ENCODE data around the gene REPIN1. TPM values are rescaled to one million over a fixed set of nuclear protein-coding genes. Genes with fewer than 3 reads are reported as not detected.

Gene REPIN1
- total RNA-seq, 2 experiments from 2014 or later = 45.7 to 49.3 TPM

- intact Hi-C loops (cut with micrococcal nuclease) = no loop called here
- peaks cover 7% of the 10 kb centered on the region for H3K36me3 Mint-ChIP-seq (ENCODE audit: low read depth)
- H3K9me3 Mint-ChIP-seq = peaks cover 4% of the 10 kb centered on the region
- no peak overlapping the region for H3K27ac Mint-ChIP-seq
- no peak overlapping the region for H3K4me3 Mint-ChIP-seq
- H3K4me1 Mint-ChIP-seq (ENCODE audit: low read depth) = peaks cover 4% of the 10 kb centered on the region
- no peak for DNase-seq
- CTCF ChIA-PET = no interaction called here
- H3K27me3 Mint-ChIP-seq (ENCODE audit: low read depth) = peaks cover 21% of the 10 kb centered on the region
Measured at GRCh38 chr7:150340024-150340749, 28.4 kb upstream of the REPIN1 start.

GRCh38 chr7:150340875-150341262 lies 27.8 kb upstream of the REPIN1 start:
- H3K27me3 Mint-ChIP-seq (ENCODE audit: low read depth) = peaks cover 21% of the 10 kb centered on the region
- H3K36me3 Mint-ChIP-seq (ENCODE audit: low read depth) = peaks cover 7% of the 10 kb centered on the region
- intact Hi-C loops (cut with micrococcal nuclease) = no loop called here
- CTCF ChIA-PET = no interaction called here
- H3K9me3 Mint-ChIP-seq = peaks cover 4% of the 10 kb centered on the region
- H3K4me3 Mint-ChIP-seq = no peak overlapping the region
- no peak overlapping the region for H3K27ac Mint-ChIP-seq
- peaks cover 4% of the 10 kb centered on the region for H3K4me1 Mint-ChIP-seq (ENCODE audit: low read depth)
- no peak for DNase-seq

DNA sequence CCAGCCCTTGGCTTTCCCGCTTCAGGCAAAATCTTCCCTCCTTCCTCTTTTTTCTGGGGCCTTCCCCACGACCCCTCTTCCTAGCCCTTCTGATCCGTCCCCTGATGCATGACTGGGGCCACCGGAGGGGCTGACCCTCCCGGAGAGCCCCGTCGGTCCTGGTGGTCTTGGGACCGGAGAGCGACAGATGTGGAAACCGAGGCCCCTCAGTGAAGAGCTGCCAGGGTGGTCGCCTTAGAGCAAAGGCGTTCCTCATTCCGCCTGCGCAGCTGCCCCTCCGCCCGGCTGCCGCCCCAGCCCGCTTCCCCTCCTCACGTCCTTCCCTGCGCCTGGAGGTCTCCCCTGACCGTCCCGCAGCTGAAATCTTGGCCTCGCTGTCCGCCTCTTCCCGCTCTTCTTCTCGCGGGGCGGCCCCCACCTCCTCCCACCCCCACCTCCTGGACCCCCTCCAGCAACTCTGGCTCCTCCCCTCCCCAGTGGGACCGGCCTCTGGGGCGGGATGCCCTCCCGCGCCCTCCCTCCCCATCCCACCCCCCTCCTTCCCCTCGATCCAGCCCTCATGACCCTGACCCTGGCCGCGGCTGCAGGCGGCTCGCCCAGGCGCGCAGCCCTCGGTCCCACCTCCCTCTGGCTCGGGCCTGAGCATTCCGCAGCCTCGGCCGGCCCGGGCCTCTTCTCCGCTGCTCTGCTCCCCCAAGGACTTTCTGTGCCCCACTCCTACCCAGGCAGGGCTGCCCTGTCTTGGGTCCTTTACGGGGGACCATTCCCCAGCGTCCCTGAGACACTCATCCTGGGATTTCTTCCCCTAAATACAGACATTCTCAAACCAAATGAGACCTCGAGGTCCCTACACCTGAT lies 27.1 kb upstream of the REPIN1 start, which contains the start of gene RARRES2:
TSS of gene RARRES2 (minus strand) at position 367 of the 858 bp plus-strand sequence. CDS start 1,020 bp downstream, outside the sequence.
- no peak within 1 kb of the TSS for H3K4me3 Mint-ChIP-seq
- intact Hi-C loops (cut with micrococcal nuclease) = loop anchor here (2.0 kb wide), 1 partner anchor 15 kb away; no protein-coding TSS in a partner anchor
- CTCF ChIA-PET = no interaction called here

GRCh38 chr7:150342121-150342408 lies 26.6 kb upstream of the REPIN1 start:
- peaks cover 4% of the 10 kb centered on the region for H3K9me3 Mint-ChIP-seq
- intact Hi-C loops (cut with micrococcal nuclease) = loop anchor here (2.0 kb wide), 1 partner anchor 15 kb away; no protein-coding TSS in a partner anchor
- no peak overlapping the region for H3K27ac Mint-ChIP-seq
- peaks cover 7% of the 10 kb centered on the region for H3K36me3 Mint-ChIP-seq (ENCODE audit: low read depth)
- H3K27me3 Mint-ChIP-seq (ENCODE audit: low read depth) = peaks cover 23% of the 10 kb centered on the region
- peaks cover 4% of the 10 kb centered on the region for H3K4me1 Mint-ChIP-seq (ENCODE audit: low read depth)
- CTCF ChIA-PET = no interaction called here
- no peak overlapping the region for H3K4me3 Mint-ChIP-seq
- no peak for DNase-seq

More for the DNA sequence above, 27.1 kb upstream of the REPIN1 start, which contains the start of gene RARRES2:
- DNase-seq = no peak
- Mint-ChIP-seq H3K4me1 (ENCODE audit: low read depth) (peaks cover 4% of the 10 kb centered on the region), H3K9me3 (peaks cover 4% of the 10 kb centered on the region), H3K27me3 (ENCODE audit: low read depth) (peaks cover 23% of the 10 kb centered on the region), H3K36me3 (ENCODE audit: low read depth) (peaks cover 7% of the 10 kb centered on the region), H3K27ac (no peak within 1 kb of the TSS)

GRCh38 chr7:150343225-150343624 lies 25.4 kb upstream of the REPIN1 start:
- peaks cover 23% of the 10 kb centered on the region for H3K27me3 Mint-ChIP-seq (ENCODE audit: low read depth)
- H3K36me3 Mint-ChIP-seq (ENCODE audit: low read depth) = no peaks in the 10 kb centered on the region
- CTCF ChIA-PET = interaction anchor here (0.8 to 1.5 kb wide), 2 partner anchors 8 to 13 kb away, joined by 4 to 11 read pairs; no protein-coding TSS in a partner anchor
- no peak overlapping the region for H3K27ac Mint-ChIP-seq
- intact Hi-C loops (cut with micrococcal nuclease) = loop anchor here (2.0 kb wide), 1 partner anchor 16 kb away; no protein-coding TSS in a partner anchor
- peaks cover 4% of the 10 kb centered on the region for H3K9me3 Mint-ChIP-seq
- DNase-seq = no peak
- H3K4me1 Mint-ChIP-seq (ENCODE audit: low read depth) = peaks cover 4% of the 10 kb centered on the region
- no peak overlapping the region for H3K4me3 Mint-ChIP-seq

GRCh38 chr7:150344299-150344698 lies 24.3 kb upstream of the REPIN1 start:
- intact Hi-C loops (cut with micrococcal nuclease) = no loop called here
- no peak overlapping the region for H3K27ac Mint-ChIP-seq

DNA sequence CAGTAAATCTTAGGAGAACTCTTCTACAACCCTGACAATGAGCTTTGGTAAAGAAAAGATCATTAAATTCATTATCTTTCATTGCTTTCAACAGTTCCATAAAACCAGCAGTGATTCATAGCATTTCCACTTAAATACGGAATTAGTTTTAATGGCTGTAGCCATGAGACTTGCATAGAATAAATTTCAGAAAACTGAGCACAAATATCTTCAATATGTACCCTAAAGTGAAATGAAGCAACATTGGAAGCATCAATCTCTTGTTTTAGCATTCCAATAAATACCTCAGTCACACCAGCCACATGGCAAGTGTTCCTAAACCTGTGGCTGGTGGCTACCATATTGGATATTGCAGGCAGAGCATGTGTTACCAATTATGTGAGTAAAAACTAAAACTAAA lies 23.6 kb upstream of the REPIN1 start:
- H3K27ac Mint-ChIP-seq = no peak overlapping the region
- H3K4me3 Mint-ChIP-seq = no peak overlapping the region
- peaks cover 17% of the 10 kb centered on the region for H3K27me3 Mint-ChIP-seq (ENCODE audit: low read depth)
- peaks cover 4% of the 10 kb centered on the region for H3K4me1 Mint-ChIP-seq (ENCODE audit: low read depth)
- DNase-seq = no peak
- H3K9me3 Mint-ChIP-seq = peaks cover 4% of the 10 kb centered on the region
- CTCF ChIA-PET = no interaction called here
- H3K36me3 Mint-ChIP-seq (ENCODE audit: low read depth) = no peaks in the 10 kb centered on the region
- intact Hi-C loops (cut with micrococcal nuclease) = no loop called here

More at GRCh38 chr7:150344299-150344698, 24.3 kb upstream of the REPIN1 start:
- DNase-seq = no peak
- no peak overlapping the region for H3K4me3 Mint-ChIP-seq
- H3K4me1 Mint-ChIP-seq (ENCODE audit: low read depth) = peaks cover 4% of the 10 kb centered on the region
- peaks cover 4% of the 10 kb centered on the region for H3K9me3 Mint-ChIP-seq
- peaks cover 21% of the 10 kb centered on the region for H3K27me3 Mint-ChIP-seq (ENCODE audit: low read depth)
- CTCF ChIA-PET = interaction anchor here (0.8 to 1.5 kb wide), 2 partner anchors 9 to 12 kb away, joined by 4 to 11 read pairs; no protein-coding TSS in a partner anchor
- H3K36me3 Mint-ChIP-seq (ENCODE audit: low read depth) = no peaks in the 10 kb centered on the region

DNA sequence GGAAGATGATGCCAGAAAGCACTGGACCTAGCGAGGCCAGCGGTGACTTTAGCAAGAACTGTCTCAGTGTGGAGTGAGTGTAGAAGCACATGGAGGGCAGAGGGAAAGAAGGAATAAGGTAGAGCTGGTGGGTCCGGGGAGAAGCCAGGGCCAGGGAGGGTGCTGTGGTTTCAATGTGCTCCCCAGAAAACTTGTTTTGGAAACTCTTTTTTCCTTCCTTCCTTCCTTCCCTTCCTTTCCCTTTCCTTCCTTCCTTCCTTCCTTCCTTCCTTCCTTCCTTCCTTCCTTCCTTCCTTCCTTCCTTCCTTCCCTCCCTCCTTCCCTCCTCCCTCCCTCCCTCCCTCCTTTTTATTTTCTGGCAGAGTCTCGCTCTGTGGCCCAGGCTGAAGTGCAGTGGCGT lies 21.7 kb upstream of the REPIN1 start:
- Mint-ChIP-seq H3K4me1 (ENCODE audit: low read depth) (peaks cover 1% of the 10 kb centered on the region), H3K27me3 (ENCODE audit: low read depth) (peaks cover 9% of the 10 kb centered on the region), H3K4me3 (no peak overlapping the region), H3K9me3 (peaks cover 4% of the 10 kb centered on the region), H3K27ac (no peak overlapping the region), H3K36me3 (ENCODE audit: low read depth) (no peaks in the 10 kb centered on the region)
- DNase-seq = no peak
- CTCF ChIA-PET = interaction anchor here (1.6 kb wide), 1 partner anchor 10 kb away, joined by 10 read pairs; no protein-coding TSS in a partner anchor
- intact Hi-C loops (cut with micrococcal nuclease) = no loop called here

GRCh38 chr7:150351587-150352194 lies 16.9 kb upstream of the REPIN1 start:
- DNase-seq = no peak
- intact Hi-C loops (cut with micrococcal nuclease) = no loop called here
- Mint-ChIP-seq H3K27ac (no peak overlapping the region), H3K4me3 (no peak overlapping the region), H3K4me1 (ENCODE audit: low read depth) (peaks cover 8% of the 10 kb centered on the region), H3K9me3 (no peaks in the 10 kb centered on the region), H3K27me3 (ENCODE audit: low read depth) (no peaks in the 10 kb centered on the region), H3K36me3 (ENCODE audit: low read depth) (no peaks in the 10 kb centered on the region)
- CTCF ChIA-PET = interaction anchor here (0.6 to 1.1 kb wide), 3 partner anchors 70 to 1158 kb away, joined by 3 to 6 read pairs (median 4); no protein-coding TSS in a partner anchor

- H3K9me3 Mint-ChIP-seq = no peaks in the 10 kb centered on the region
- no peaks in the 10 kb centered on the region for H3K36me3 Mint-ChIP-seq (ENCODE audit: low read depth)
- no peak for DNase-seq
- H3K27me3 Mint-ChIP-seq (ENCODE audit: low read depth) = no peaks in the 10 kb centered on the region
- CTCF ChIA-PET = interaction anchor here (0.6 to 4.7 kb wide), 21 partner anchors 9 to 521 kb away, joined by 3 to 22 read pairs (median 4); partner anchors contain the start of gene REPIN1
- no peak overlapping the region for H3K4me3 Mint-ChIP-seq
- H3K4me1 Mint-ChIP-seq (ENCODE audit: low read depth) = peaks cover 40% of the 10 kb centered on the region
- H3K27ac Mint-ChIP-seq = no peak overlapping the region
- intact Hi-C loops (cut with micrococcal nuclease) = loop anchor here (1.0 to 5.0 kb wide), 5 partner anchors 33 to 483 kb away; partner anchors contain the start of genes ACTR3C, ATP6V0E2 and LRRC61
Measured at GRCh38 chr7:150355666-150356059, 13.0 kb upstream of the REPIN1 start.

DNA sequence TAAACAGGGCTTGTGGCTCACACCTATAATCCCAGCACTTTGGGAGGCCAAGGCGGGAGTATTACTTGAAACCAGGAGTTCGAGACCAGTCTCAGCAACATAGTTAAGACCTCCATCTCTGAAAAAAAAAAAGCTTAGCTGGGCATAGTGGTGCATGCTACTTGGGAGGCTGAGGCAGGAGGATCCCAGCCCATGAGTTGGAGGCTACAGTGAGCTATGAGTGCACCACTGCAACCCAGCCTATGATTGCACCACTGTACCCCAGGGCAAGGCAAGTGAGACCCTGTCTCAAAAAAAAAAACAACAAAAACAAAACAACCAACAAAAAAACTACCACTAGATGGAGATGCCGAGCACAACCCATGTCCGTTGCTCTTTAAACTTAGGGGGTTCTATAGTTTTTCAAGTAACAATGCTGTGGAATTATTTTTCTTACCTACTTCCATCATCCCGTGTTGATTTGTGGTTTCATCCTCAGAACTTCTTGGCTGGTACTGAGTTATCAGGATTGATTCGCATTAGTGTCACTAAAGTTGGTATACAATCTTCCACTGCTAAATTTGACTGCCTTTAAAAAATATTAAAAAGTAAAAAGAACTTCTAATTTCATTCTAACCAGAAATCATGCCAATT lies 12.2 kb upstream of the REPIN1 start:
- Mint-ChIP-seq H3K9me3 (no peaks in the 10 kb centered on the region), H3K27ac (no peak overlapping the region), H3K36me3 (ENCODE audit: low read depth) (no peaks in the 10 kb centered on the region), H3K4me3 (no peak overlapping the region), H3K4me1 (ENCODE audit: low read depth) (peaks cover 40% of the 10 kb centered on the region), H3K27me3 (ENCODE audit: low read depth) (no peaks in the 10 kb centered on the region)
- DNase-seq = peak; percentile 28
- intact Hi-C loops (cut with micrococcal nuclease) = loop anchor here (1.0 to 5.0 kb wide), 5 partner anchors 34 to 484 kb away; partner anchors contain the start of genes ACTR3C, ATP6V0E2 and LRRC61
- CTCF ChIA-PET = interaction anchor here (0.6 to 4.7 kb wide), 20 partner anchors 10 to 422 kb away, joined by 3 to 22 read pairs (median 4); partner anchors contain the start of gene REPIN1
